HG03159 (cell line): Measurements from ENCODE around the gene TAF3.
"Not testable (repeated sequence)": the region's sequence is repeated elsewhere in the genome, so short reads cannot be mapped to it uniquely, and the experiment has no call there.

Experiments
- ATAC-seq: cut with Tn5 transposase; IDR thresholded peaks from one replicate; pipeline ENCODE4 v1.9.1; 2021; ENCODE audit warnings: mild to moderate bottlenecking, moderate library complexity; ENCODE audit not compliant: unreplicated experiment

TAF3 gene

GRCh38 chr10:7818295-7819120 lies at the start of gene TAF3:
TAF3 (plus strand) TSS chr10:7818505; CDS start chr10:7818710, 205 bp downstream.
- peak; percentile 89 for ATAC-seq

GRCh38 chr10:7773845-7774801 lies 44.2 kb upstream of the TAF3 start:
- no peak for ATAC-seq

GRCh38 chr10:7776777-7777176 lies 41.5 kb upstream of the TAF3 start:
- no peak for ATAC-seq

GRCh38 chr10:7782194-7782593 lies 36.1 kb upstream of the TAF3 start:
- ATAC-seq = not testable (repeated sequence)

- no peak for ATAC-seq
Observed at GRCh38 chr10:7786430-7786829, 31.9 kb upstream of the TAF3 start.

- peak; percentile 2 for ATAC-seq
Observed at GRCh38 chr10:7787150-7787856, 31.0 kb upstream of the TAF3 start.

- ATAC-seq = peak; percentile 93
Observed at GRCh38 chr10:7787857-7788638, 30.3 kb upstream of the TAF3 start, which contains the start of the genes ATP5F1C and KIN. ATP5F1C (plus strand) TSS chr10:7788177; CDS start chr10:7788208, 31 bp downstream. KIN (minus strand) TSS chr10:7787993; CDS start chr10:7787933, 60 bp downstream.

- ATAC-seq = peak; percentile 17
Observed at GRCh38 chr10:7788639-7789286, 29.5 kb upstream of the TAF3 start.

GRCh38 chr10:7789390-7789789 lies 28.9 kb upstream of the TAF3 start:
- ATAC-seq = no peak

- ATAC-seq = no peak
Observed at GRCh38 chr10:7792541-7792940, 25.8 kb upstream of the TAF3 start.

- no peak for ATAC-seq
Observed at GRCh38 chr10:7794251-7795026, 23.9 kb upstream of the TAF3 start.

- no peak for ATAC-seq
Observed at GRCh38 chr10:7795605-7796004, 22.7 kb upstream of the TAF3 start.

GRCh38 chr10:7797582-7797981 lies 20.7 kb upstream of the TAF3 start:
- no peak for ATAC-seq

GRCh38 chr10:7802606-7803005 lies 15.7 kb upstream of the TAF3 start:
- no peak for ATAC-seq

GRCh38 chr10:7804216-7804615 lies 14.1 kb upstream of the TAF3 start:
- no peak for ATAC-seq

- no peak for ATAC-seq
Observed at GRCh38 chr10:7804741-7805140, 13.6 kb upstream of the TAF3 start.

GRCh38 chr10:7808686-7809267 lies 9.5 kb upstream of the TAF3 start:
- no peak for ATAC-seq

GRCh38 chr10:7810443-7810842 lies 7.9 kb upstream of the TAF3 start:
- no peak for ATAC-seq
